ENCODE measurements around the gene ALDH1A2.

DNA sequence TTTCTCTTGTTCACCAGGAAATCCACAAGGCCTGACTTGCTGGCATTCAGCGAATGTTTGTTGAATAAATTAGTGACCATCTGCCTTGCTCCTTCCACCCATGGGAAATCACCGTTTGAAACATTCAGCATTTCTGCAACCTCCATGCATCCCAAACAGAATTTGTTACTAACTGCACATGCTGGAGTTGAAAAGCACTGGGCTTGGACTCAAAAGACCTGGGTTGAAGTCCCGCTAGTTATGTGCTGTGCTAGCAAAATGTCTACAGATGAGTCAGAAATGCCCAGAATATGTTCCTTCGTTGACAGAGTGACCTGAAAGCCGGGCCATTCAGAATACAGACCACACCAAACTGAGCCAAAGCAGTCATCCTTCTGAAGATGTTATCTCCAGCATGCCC lies 144.6 kb downstream of the ALDH1A2 start:
- no peak for TF ChIP-seq POLR2A (IDR thresholded peaks at IDR 0.05; ENCODE audit: low read depth, low read length)
- TF ChIP-seq POLR2AphosphoS5 (IDR thresholded peaks at IDR 0.05; ENCODE audit: low read depth, low read length), result no peak

Data from GM12892 (cell line).